ENCODE results near the gene GPR156. TPM values are rescaled to one million over a fixed set of nuclear protein-coding genes. Genes with fewer than 3 reads are reported as not detected.

Gene GPR156
- total and polyA plus RNA-seq, 2 of the 4 experiments (the other 2 are of a cell fraction), result 0.09 to 0.18 TPM

- intact Hi-C loops (cut with micrococcal nuclease) (no loop called here), in situ Hi-C loops (cut with MboI; ENCODE audit: low sequenced_read_pairs) (loop anchor here (5.0 kb wide), 1 partner anchor 78 kb away; no protein-coding TSS in a partner anchor), dilution Hi-C loops (cut with HindIII; ENCODE audit: low sequenced_read_pairs, unreplicated experiment) (no loop called here)
- no peak overlapping the region for H3K27ac ChIP-seq (ENCODE audit: insufficient read depth, low read length)
- ATAC-seq (ENCODE audit: low read depth) (no peak), DNase-seq (no peak)
- peak overlapping the region; percentile 5; the same call in 1 of the 2 replicates for H3K18ac ChIP-seq (ENCODE audit: low read depth, low read length)
- ChIA-PET POLR2A (ENCODE audit: unreplicated experiment) (no interaction called here), CTCF (no interaction called here)
- H4K5ac ChIP-seq (ENCODE audit: low read depth, low read length), result no peak overlapping the region
- peak overlapping the region; percentile 47; the same call in 1 of the 2 replicates for H3K4ac ChIP-seq (ENCODE audit: low read depth, low read length)
- H3K9ac ChIP-seq (ENCODE audit: low read depth, low read length), result no peak overlapping the region
- H3K79me1 ChIP-seq (ENCODE audit: low read depth in 1 of 2, low read length in 2 of 2), result peaks cover 0 to 9% of the 10 kb centered on the region in 2 experiments; a peak in 2 of 4 replicates
- H2AFZ ChIP-seq (replicated peaks; ENCODE audit: low read length, poor library complexity), result peak overlapping the region; percentile 27
- no peaks in the 10 kb centered on the region for H3K36me3 ChIP-seq (ENCODE audit: control insufficient read depth, insufficient read depth, low read length)
- BruUV-seq (replicated peaks), result no TSS peak
- H3K9me1 ChIP-seq (ENCODE audit: insufficient read depth, low read length), result peaks cover 16% of the 10 kb centered on the region
- H4K8ac ChIP-seq (ENCODE audit: low read depth in 2 of 2, low read length in 2 of 2), result no peak overlapping the region
- no peaks in the 10 kb centered on the region for H4K20me1 ChIP-seq (ENCODE audit: insufficient read depth, low read length)
- H3K27me3 ChIP-seq (ENCODE audit: control insufficient read depth, insufficient read depth, low read length), result no peaks in the 10 kb centered on the region
- H3K23ac ChIP-seq (ENCODE audit: low read depth, low read length), result no peak overlapping the region
- H3K9me3 ChIP-seq (ENCODE audit: control insufficient read depth, insufficient read depth, low read length), result no peaks in the 10 kb centered on the region
- peak overlapping the region; percentile 44; the same call in 1 of the 2 replicates for H2BK20ac ChIP-seq (ENCODE audit: low read depth, low read length)
- 100% methylated on average over 1 of the region's 3 CpGs; no CpG with 5 or more reads in 1 of the 2 experiments for WGBS, 2 experiments (ENCODE audit: extremely low coverage in 2 of 2, insufficient read length in 1 of 2)
- H2AK9ac ChIP-seq (replicated peaks; ENCODE audit: low read depth, low read length, poor library complexity), result no peak overlapping the region
- no peak overlapping the region for H3K4me2 ChIP-seq (ENCODE audit: low read depth, low read length)
- H2BK5ac ChIP-seq (ENCODE audit: low read depth, low read length, poor library complexity, severe bottlenecking), result peak overlapping the region; percentile 42
- peak overlapping the region; percentile 73 for H4K91ac ChIP-seq (ENCODE audit: insufficient read depth, low read depth, low read length)
- H3K14ac ChIP-seq (replicated peaks; ENCODE audit: low read depth, low read length), result peak overlapping the region; percentile 41; the same call in 1 of the 2 replicates
- H3K4me3 ChIP-seq (ENCODE audit: insufficient read depth, low read depth, low read length), result no peak overlapping the region
- peaks cover 30% of the 10 kb centered on the region for H3K4me1 ChIP-seq (ENCODE audit: control insufficient read depth, insufficient read depth, low read length)
- peak overlapping the region; percentile 53 for H2BK120ac ChIP-seq (ENCODE audit: low read depth, low read length)
- no peak overlapping the region for H3K56ac ChIP-seq (ENCODE audit: extremely low read depth, insufficient read depth, low read length)
- peak overlapping the region; percentile 87; the same call in 1 of the 3 replicates for H2BK15ac ChIP-seq (ENCODE audit: low read depth, low read length)
- H2AK5ac ChIP-seq (ENCODE audit: low read depth, low read length), result peak overlapping the region; percentile 78; the same call in 1 of the 2 replicates
- TF ChIP-seq MAZ (IDR thresholded peaks at IDR 0.05; ENCODE audit: borderline replicate concordance, low read depth, low read length) (no peak), ELK1 (IDR thresholded peaks at IDR 0.05; ENCODE audit: borderline replicate concordance, low read depth, low read length) (no peak), BHLHE40 (IDR thresholded peaks at IDR 0.05; ENCODE audit: low read depth, low read length) (no peak), NFE2L2 (IDR thresholded peaks at IDR 0.05; ENCODE audit: low read depth, low read length) (no peak), FOS (IDR thresholded peaks at IDR 0.05; ENCODE audit: low read depth, low read length) (no peak), RAD21 (IDR thresholded peaks at IDR 0.05; ENCODE audit: low read length) (no peak), CEBPB (IDR thresholded peaks at IDR 0.05; ENCODE audit: low read depth, low read length) (no peak), RFX5 (IDR thresholded peaks at IDR 0.05; ENCODE audit: low read depth, low read length) (no peak), SMC3 (IDR thresholded peaks at IDR 0.05; ENCODE audit: low read depth, low read length) (no peak), CHD1 (IDR thresholded peaks at IDR 0.05; ENCODE audit: low read depth, low read length) (no peak), RCOR1 (IDR thresholded peaks at IDR 0.05; ENCODE audit: insufficient replicate concordance, low read length) (no peak), MXI1 (IDR thresholded peaks at IDR 0.05; ENCODE audit: borderline replicate concordance, low read depth, low read length) (no peak), MAFK (IDR thresholded peaks at IDR 0.05; ENCODE audit: low read depth, low read length) (no peak)
- TF ChIP-seq, protein P1, sequence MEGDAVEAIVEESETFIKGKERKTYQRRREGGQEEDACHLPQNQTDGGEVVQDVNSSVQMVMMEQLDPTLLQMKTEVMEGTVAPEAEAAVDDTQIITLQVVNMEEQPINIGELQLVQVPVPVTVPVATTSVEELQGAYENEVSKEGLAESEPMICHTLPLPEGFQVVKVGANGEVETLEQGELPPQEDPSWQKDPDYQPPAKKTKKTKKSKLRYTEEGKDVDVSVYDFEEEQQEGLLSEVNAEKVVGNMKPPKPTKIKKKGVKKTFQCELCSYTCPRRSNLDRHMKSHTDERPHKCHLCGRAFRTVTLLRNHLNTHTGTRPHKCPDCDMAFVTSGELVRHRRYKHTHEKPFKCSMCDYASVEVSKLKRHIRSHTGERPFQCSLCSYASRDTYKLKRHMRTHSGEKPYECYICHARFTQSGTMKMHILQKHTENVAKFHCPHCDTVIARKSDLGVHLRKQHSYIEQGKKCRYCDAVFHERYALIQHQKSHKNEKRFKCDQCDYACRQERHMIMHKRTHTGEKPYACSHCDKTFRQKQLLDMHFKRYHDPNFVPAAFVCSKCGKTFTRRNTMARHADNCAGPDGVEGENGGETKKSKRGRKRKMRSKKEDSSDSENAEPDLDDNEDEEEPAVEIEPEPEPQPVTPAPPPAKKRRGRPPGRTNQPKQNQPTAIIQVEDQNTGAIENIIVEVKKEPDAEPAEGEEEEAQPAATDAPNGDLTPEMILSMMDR (conservative IDR thresholded peaks at IDR 0.05; ENCODE audit: low read depth, low read length), result no peak
Observed at GRCh38 chr3:120174811-120175539, 110.0 kb downstream of the GPR156 start.
